ENCODE results near the gene PROX2.

Gene PROX2

DNA sequence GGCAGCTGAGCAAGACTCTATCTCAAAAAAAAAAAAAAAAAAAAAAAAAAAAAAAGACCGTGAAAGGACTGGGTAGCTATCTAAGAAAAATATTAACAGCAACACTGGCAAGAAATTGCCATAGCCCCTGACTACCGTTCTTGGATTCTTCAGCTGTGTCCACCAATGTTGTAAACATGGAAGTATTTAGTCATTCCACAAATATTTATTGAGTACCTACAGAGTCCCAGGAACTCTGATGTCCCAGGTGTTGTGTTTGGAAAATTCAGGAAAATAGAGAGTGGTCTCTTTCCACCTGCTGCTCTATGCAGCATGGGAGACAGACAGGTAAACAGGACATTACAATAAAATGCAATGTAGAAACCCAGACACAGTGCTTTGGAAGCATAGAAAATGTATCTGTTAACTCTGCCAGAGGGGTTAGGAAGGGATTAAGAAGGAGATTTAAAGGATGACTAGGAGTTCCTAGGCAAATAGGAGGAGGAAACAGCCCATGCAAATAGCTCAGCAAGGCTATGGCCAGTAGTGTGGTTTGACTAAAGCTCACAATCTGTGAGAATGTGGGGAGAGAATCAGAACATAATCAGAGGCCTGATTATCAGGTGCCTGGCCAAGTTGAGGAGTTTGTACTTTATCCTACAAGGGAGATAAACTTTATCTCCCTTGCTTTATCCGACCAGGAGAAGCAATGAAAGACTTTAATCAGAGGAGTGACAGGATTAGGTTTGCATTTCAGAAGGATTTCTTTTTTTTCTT, 3.7 kb upstream of the PROX2 start:
- no peak for DNase-seq

- no peak for DNase-seq
Measured at GRCh38 chr14:74875204-74875603, 741 bp downstream of the PROX2 start.

DNA sequence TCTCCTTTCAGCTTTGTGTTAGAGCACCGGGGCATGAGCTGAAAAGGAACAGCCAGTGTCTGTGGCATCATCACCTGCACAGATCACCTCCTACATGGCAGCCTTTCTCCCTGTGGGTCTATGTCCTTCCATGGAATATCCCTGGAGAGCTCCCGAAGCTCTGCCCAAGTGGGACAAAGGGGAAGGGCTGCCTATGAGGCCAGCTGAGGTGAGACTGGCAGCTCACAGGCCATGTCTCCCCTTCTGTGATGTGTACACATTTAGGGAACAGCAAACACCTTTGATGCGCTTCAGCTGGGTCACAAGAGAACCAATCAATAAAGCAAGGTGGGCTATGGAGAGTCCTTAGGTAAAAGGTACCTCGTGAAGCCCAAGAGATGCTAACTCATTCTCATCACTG, 4.1 kb downstream of the PROX2 start:
- no peak for DNase-seq

DNA sequence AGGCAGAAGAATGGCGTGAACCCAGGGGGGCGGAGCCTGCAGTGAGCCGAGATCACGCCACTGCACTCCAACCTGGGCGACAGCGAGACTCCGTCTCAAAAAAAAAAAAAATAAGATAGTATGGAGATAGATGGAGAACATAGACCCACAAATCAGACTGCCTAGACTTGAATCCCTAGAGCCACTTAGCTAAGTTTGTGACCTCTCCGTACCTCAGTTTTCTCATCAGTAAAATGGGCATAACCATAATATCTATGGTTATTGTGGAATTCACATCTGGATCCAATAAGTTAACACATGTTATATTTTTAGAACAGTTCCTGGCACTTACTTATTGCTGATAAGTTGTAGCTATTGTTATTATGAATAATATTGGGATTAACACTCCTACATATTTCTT, 7.2 kb downstream of the PROX2 start:
- no peak for DNase-seq

- DNase-seq: peak; percentile 34
Measured at GRCh38 chr14:74867673-74868072, 8.3 kb downstream of the PROX2 start.

DNA sequence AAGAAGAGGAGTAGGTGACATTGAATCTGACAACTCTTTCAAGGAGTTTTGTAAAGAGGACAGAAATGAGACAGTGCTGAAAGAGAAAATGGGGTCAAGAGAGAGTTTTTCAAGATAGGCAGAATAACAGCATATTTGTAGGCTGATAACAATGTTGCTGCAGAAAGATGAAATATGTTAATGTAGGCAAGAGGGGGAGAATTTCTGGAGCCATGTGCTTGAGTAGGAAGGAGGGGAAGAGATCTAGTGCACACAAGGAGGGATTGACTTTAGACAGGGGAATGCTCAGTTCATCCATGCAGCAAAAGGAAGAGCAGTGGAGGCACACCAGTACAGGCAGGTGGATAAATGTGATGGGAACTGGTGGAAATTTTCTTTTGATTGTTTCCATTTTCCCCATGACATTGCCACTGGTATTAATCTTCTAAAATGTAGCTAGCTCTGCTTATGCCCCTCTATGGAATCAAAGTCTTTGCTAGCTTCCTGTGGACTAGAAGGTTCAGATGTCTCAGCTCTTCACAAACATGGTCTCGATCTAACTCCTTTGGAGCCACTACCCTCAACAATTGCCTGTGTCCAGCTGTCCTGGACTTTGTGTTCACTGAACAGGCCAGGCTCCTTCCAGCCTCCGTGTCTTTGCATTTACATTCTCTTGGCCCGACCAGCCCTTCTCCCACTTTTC, 9.1 kb downstream of the PROX2 start:
- no peak for DNase-seq

DNA sequence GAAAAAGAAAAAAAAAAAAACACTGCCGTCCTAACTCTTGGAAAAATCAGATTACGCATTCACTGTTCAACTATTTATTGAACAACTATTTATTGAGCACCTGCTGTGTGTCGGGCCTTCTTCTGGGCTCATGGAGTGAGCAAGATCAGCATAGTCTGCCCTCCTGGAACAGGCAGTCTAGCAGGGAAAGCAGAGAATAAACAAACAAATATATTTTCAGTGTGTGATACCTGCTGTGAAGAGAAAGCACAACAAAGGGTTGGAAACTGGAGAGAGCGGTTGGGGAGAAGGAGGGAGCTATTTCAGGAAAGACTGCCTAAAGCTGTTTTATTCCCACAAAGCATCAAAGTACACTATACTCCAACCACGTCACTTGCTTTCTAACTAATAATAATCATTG, 10.8 kb downstream of the PROX2 start:
- DNase-seq: no peak

DNA sequence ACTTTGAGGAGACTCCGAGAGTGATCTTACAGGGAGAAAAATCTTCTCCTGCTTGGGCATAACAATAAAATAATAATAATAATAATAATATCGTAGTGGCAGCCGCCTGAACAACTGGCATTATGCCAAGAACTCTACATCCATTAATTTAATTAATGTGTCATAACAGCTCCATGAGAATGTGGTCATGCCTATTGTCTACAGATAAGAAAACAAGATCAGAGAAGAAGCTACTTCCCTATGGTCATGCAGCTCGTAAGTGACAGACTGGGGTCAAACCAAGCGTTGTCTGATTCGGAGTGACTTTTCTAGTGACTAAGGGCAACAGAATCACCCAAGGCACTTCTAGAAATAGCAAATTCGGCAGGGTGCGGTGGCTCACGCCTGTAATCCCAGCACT, 11.7 kb downstream of the PROX2 start:
- no peak for DNase-seq

GRCh38 chr14:74863274-74863673, 12.7 kb downstream of the PROX2 start:
- DNase-seq: no peak

DNA sequence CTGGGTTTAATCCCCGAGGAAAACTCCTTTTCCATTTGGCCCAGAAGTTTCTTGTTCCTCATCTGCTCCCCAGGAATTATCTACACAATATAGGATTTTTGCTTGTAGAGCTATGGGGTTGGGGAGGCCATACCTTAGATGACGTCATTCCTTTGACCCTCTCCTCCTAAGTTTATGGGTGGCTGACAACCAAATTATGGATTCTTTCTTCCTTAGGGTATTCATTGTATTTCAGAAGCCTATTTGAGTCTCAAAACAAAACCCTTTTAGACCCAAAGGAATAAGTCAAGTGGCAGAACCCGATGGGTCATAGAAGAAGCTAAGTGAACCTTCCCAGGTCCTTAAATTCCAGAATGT, 14.2 kb downstream of the PROX2 start:
- no peak for DNase-seq

DNA sequence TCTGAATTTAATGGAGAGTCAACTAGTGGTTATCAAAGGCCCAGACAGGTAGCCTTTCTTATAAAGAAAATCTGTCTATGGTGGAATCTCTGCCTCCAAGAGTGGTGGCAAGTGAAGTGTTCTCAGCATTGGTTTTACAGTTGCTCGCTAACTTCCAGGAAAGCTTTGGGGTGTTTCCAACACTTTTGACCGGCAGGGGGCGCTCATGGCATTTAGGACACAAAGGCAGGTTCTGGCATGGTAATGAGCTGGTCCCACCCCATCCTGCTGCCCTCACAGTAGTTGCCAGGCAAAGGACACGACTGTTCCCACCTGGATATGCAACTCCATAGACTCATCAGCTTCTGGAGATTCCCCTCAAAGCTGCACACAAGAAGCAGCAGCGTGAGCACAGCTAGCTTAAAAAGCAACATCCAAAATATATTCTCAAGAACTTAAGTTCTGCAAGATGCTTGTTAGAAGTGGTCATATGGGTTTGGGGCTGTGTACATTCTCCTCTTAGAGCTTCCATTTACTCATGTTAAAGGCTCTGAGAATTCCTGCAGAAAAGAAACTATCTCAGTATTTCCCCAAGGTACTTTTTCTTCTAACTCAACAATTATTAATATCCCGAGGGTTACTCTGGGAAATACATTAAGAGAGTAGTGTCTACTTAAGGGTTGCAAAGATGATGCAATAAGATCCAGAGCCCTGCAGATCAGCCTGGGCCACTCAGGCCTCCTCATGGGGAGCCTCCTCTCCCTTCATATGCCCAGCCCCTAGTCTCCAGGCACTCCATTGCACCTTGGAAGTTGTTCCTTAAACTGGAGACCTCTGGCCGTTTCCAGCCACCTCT, 14.8 kb downstream of the PROX2 start:
- DNase-seq: peak; percentile 90

- no peak for DNase-seq
Measured at GRCh38 chr14:74859757-74860552, 16.0 kb downstream of the PROX2 start.

- no peak for DNase-seq
Measured at GRCh38 chr14:74858022-74858421, 17.9 kb downstream of the PROX2 start.

DNA sequence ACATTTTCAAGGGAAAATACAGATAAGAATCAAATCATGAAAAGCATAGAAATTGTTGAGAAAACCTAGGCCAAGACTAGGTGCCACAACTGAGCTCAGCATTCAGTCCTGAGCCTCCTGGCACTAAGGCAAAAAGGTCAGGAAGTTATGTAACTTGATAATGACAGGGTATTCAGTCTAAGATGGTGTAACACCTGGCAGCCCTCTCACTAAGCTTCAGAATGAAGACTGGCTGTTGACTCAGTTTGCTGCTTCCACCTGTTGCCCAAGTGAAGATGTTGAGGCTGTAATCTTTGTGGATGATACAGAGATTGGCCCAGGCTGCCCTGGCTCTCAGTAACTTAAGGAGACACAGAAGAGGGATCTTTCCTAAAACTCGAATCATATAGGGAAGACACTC, 19.6 kb downstream of the PROX2 start:
- DNase-seq: peak; percentile 52

DNA sequence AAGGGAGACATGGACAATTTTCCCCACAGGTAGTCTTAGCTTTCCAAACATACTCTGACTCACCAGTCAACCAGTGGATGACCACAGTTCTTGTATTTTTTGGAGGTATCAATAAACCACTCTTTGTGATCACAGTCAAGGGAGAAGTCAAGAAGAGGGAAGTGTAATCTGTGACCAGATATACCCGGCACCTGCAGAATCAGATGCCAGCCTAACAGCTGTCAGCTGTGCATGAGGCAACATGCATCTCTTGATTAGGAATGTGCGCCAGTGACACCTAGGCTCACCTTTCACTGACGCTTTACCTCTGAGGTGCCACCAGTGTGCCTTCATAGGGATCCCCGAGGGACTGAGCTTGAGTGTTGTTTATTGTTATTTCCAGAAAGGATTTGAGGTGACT, 20.0 kb downstream of the PROX2 start:
- DNase-seq: no peak

DNA sequence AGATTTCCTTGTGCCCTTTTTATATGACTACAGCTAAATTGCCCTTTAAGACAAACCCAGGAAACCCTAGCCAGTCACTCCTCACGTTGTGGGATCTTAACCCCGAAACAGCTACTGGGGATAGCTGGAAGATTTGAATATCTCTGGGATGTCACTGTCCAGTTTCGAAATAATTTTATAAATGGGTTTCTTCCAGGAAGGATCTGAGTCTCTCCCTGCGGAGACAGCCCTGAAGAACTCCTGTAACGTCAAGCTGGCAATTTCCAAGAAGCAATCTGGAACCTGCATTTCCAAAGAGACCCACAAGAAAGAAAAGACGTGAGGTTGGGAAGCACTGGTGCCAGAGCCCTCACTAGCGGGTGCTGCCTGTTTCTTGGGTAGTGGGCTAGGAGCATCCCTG, 20.9 kb downstream of the PROX2 start:
- DNase-seq: no peak

DNA sequence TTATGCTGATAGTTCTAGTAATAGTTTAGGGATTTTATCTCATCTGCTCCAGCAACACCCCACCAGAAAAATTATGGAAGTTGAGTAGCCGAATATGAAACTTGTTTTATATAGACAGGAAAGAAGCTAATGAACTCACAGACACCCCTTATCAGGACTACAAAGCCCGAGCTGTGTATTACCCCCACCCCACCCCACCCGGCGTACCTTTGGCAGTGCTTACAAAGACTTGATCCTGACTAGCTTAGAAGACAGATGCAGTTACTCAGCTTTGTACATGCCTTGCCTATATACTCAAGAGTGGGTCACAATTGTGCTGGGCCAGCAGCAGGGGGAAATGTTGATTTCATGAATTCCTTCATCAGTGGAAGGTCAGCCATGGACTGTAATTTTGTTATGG, 22.4 kb downstream of the PROX2 start:
- DNase-seq: no peak

- no peak for DNase-seq
Measured at GRCh38 chr14:74852922-74853530, 22.9 kb downstream of the PROX2 start.

- no peak for DNase-seq
Measured at GRCh38 chr14:74848768-74849167, 27.2 kb downstream of the PROX2 start.

DNA sequence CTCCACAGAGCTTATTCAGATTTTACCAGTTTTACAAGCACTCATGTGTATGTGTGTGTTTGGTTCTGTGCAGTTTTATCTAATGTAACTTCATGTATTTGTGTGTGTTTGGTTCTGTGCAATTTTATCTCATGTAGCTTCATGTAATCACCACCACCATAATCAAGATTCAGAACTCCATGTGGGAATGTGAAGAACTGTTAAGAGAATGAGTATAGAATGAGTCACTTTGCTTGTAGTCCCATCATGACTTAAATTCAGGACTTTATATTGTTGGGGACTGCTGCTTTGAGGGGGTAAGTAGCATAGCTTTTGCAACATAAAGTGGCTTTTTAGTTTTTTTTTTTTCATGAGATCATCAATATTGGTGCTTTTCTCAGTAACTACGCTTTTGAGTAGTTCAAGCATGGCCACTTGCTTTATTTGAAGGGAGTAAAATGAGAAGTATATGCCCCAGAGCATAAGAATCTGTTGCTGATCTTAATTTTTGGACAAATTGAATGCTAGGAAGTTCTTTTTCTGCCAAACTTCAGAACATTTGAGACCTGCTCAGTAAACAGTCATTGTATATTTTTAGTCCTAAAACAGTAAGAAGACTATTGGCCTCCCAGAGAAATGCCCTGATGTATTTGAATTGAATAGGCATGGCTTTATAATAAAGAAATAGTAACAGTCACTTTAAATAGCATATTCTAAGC, 28.8 kb downstream of the PROX2 start:
- DNase-seq: no peak

DNA sequence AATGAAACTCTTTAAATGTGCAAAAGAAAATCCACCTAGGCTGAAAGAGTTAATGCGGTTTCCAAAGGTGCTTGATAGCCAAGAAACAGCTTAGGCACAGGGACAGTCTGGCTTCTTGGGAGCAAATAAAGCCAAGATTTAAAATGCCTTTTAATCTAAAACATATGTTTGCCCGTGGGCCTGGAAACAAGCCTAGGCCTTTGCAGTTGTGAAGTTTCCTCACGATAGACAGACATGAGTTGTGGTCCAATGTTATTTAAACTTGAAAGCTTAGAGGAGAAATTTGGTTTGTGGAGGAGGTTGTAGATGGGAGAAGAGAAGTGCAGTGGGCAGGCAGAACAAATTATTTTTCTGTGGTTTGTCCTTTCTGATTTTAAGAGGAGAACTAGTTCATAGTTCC, 29.8 kb downstream of the PROX2 start:
- no peak for DNase-seq

- no peak for DNase-seq
Measured at GRCh38 chr14:74843653-74844052, 32.3 kb downstream of the PROX2 start.
